WTC11 (cell line): ENCODE measurements around the gene PROX2. TPM values are rescaled to one million over a fixed set of nuclear protein-coding genes. Genes with fewer than 3 reads are reported as not detected.

Source experiments
- ATAC-seq: fragments of 200-7000 bp; cut with Tn5 transposase; 2 replicates; pipeline ENCODE4 v1.10.0; 2021; ENCODE audit warnings: mild to moderate bottlenecking, moderate library complexity
- CTCF ChIA-PET: fragments of 300-600 bp; sonication (Branson Sonifier 250); formaldehyde crosslinking; loops from one replicate; lab custom pipeline; 2021; ENCODE audit warnings: antibody characterized with exemption; lab: Charles Lee
- POLR2A ChIA-PET: fragments of 350-600 bp; sonication (Branson Sonifier 250); formaldehyde crosslinking; loops from one replicate; lab custom pipeline; 2021; ENCODE audit warnings: antibody characterized with exemption; lab: Charles Lee
- DNase-seq: peaks from one replicate; pipeline ENCODE4 v3.0.0; 2021; ENCODE audit warnings: low spot score
- H3K27ac Mint-ChIP-seq: 2 replicates; pipeline ENCODE4 v1.8.0; 2021; ENCODE audit warnings: mixed read lengths
- H3K27me3 Mint-ChIP-seq: 2 replicates; pipeline ENCODE4 v1.8.0; 2021; ENCODE audit warnings: low read depth, mild to moderate bottlenecking, moderate library complexity, mixed read lengths
- H3K36me3 Mint-ChIP-seq: 2 replicates; pipeline ENCODE4 v1.8.0; 2021; ENCODE audit warnings: mixed read lengths
- H3K4me1 Mint-ChIP-seq: 2 replicates; pipeline ENCODE4 v1.8.0; 2022; ENCODE audit warnings: mixed read lengths
- H3K4me3 Mint-ChIP-seq: 2 replicates; pipeline ENCODE4 v1.8.0; 2021; ENCODE audit warnings: mild to moderate bottlenecking, moderate library complexity, mixed read lengths
- H3K9me3 Mint-ChIP-seq: 2 replicates; pipeline ENCODE4 v1.8.0; 2021; ENCODE audit warnings: mixed read lengths
- AFF4 ChIP-seq: sonication (generic); formaldehyde crosslinking; IDR thresholded peaks from 2 replicates; pipeline ENCODE4 v1.8.1; 2023; ENCODE audit warnings: mild to moderate bottlenecking, missing genetic modification reagents, borderline replicate concordance
- E2F1 ChIP-seq: sonication (generic); formaldehyde crosslinking; IDR thresholded peaks from 2 replicates; pipeline ENCODE4 v1.8.0; 2022; ENCODE audit warnings: mild to moderate bottlenecking, missing genetic modification reagents
- ELF4 ChIP-seq: sonication (generic); formaldehyde crosslinking; IDR thresholded peaks from 2 replicates; pipeline ENCODE4 v1.8.1; 2022; ENCODE audit warnings: low read depth, mild to moderate bottlenecking, moderate library complexity, missing genetic modification reagents
- EMX1 ChIP-seq: fragments of 250-450 bp; sonication (Bioruptor Pico); IDR thresholded peaks from 2 replicates; pipeline ENCODE4 v1.8.0; 2021; ENCODE audit warnings: mild to moderate bottlenecking
- ESRRA ChIP-seq: sonication (generic); formaldehyde crosslinking; IDR thresholded peaks from 2 replicates; pipeline ENCODE4 v1.8.1; 2022; ENCODE audit warnings: mild to moderate bottlenecking, missing genetic modification reagents, borderline replicate concordance
- FOXP4 ChIP-seq: sonication (generic); formaldehyde crosslinking; IDR thresholded peaks from 2 replicates; pipeline ENCODE4 v1.8.0; 2022; ENCODE audit warnings: mild to moderate bottlenecking, missing genetic modification reagents
- GABPB1 ChIP-seq: sonication (generic); formaldehyde crosslinking; IDR thresholded peaks from 2 replicates; pipeline ENCODE4 v1.8.1; 2023; ENCODE audit warnings: mild to moderate bottlenecking, missing genetic modification reagents
- MAX ChIP-seq: sonication (generic); formaldehyde crosslinking; IDR thresholded peaks from 2 replicates; pipeline ENCODE4 v1.8.0; 2022; ENCODE audit warnings: mild to moderate bottlenecking, missing genetic modification reagents
- MYBL2 ChIP-seq: sonication (generic); formaldehyde crosslinking; IDR thresholded peaks from 2 replicates; pipeline ENCODE4 v1.8.1; 2023; ENCODE audit warnings: mild to moderate bottlenecking, moderate library complexity, missing genetic modification reagents
- NR3C1 ChIP-seq: sonication (generic); formaldehyde crosslinking; conservative IDR thresholded peaks from 2 replicates; pipeline ENCODE4 v1.8.1; 2023; ENCODE audit warnings: low read depth, mild to moderate bottlenecking, missing genetic modification reagents
- PRRX2 ChIP-seq: fragments of 250-450 bp; sonication (Bioruptor Pico); IDR thresholded peaks from 2 replicates; pipeline ENCODE4 v1.8.0; 2021; ENCODE audit warnings: mild to moderate bottlenecking
- TEAD1 ChIP-seq: sonication (generic); formaldehyde crosslinking; IDR thresholded peaks from 2 replicates; pipeline ENCODE4 v1.8.0; 2022; ENCODE audit warnings: mild to moderate bottlenecking, missing genetic modification reagents
- USF1 ChIP-seq: sonication (generic); formaldehyde crosslinking; IDR thresholded peaks from 2 replicates; pipeline ENCODE4 v1.8.0; 2022; ENCODE audit warnings: mild to moderate bottlenecking, missing genetic modification reagents
- ZBTB43 ChIP-seq: sonication (generic); formaldehyde crosslinking; IDR thresholded peaks from 2 replicates; pipeline ENCODE4 v1.8.1; 2023; ENCODE audit warnings: mild to moderate bottlenecking, missing genetic modification reagents
- ZNF232 ChIP-seq: sonication (generic); formaldehyde crosslinking; IDR thresholded peaks from 2 replicates; pipeline ENCODE4 v1.8.0; 2022; ENCODE audit warnings: mild to moderate bottlenecking, missing genetic modification reagents
- ZNF671 ChIP-seq: fragments of 250-450 bp; sonication (Bioruptor Pico); IDR thresholded peaks from 2 replicates; pipeline ENCODE4 v1.8.0; 2021; ENCODE audit warnings: mild to moderate bottlenecking
- total RNA-seq: library from RNA; stranded (reverse); gene quantifications from 3 replicates; pipeline ENCODE4 v1.2.3, GENCODE V29; 2021
- TF ChIP-seq, protein P1 (sequence below): sonication (generic); formaldehyde crosslinking; IDR thresholded peaks from 2 replicates; pipeline ENCODE4 v1.8.1; 2022; ENCODE audit warnings: low read depth, mild to moderate bottlenecking, moderate library complexity, missing genetic modification reagents, borderline replicate concordance
- TF ChIP-seq, protein P2 (sequence below): fragments of 250-450 bp; sonication (Bioruptor Pico); IDR thresholded peaks from 2 replicates; pipeline ENCODE4 v1.9.0; 2021; ENCODE audit warnings: mild to moderate bottlenecking

Gene PROX2
- total RNA-seq, 1 experiment from 2014 or later: 0.04 TPM

DNA sequence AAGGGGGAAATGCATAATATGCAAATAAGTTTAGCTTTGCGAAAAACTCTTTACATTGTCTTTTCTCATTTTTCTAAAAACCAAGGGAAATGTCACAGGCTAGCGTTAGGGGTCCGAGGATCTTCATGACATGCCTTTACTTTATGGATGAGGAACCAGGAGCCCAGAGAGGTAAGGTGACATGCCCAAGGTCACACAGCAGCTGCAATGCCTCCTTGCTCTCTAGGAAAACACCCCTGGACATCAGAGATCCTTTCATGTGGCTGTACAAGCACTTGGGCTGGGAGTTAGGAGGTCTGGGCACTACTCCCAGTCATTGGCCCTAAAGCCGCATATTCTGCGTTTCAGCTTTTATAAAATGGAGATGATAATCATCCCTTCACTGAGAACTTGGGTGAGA lies 741 bp downstream of the PROX2 start:
- H3K36me3 Mint-ChIP-seq: no peaks in the 10 kb centered on the region
- ChIA-PET CTCF (interaction anchor here (9.6 kb wide), 1 partner anchor 15 kb away, joined by 133 read pairs; no protein-coding TSS in a partner anchor), POLR2A (no interaction called here)
- no peak overlapping the region for H3K27ac Mint-ChIP-seq
- DNase-seq (no peak), ATAC-seq (no peak)
- H3K4me3 Mint-ChIP-seq: no peak overlapping the region
- no peaks in the 10 kb centered on the region for H3K27me3 Mint-ChIP-seq
- no peak for TF ChIP-seq TEAD1 (CRISPR knock-in tag)
- TF ChIP-seq, protein P1, sequence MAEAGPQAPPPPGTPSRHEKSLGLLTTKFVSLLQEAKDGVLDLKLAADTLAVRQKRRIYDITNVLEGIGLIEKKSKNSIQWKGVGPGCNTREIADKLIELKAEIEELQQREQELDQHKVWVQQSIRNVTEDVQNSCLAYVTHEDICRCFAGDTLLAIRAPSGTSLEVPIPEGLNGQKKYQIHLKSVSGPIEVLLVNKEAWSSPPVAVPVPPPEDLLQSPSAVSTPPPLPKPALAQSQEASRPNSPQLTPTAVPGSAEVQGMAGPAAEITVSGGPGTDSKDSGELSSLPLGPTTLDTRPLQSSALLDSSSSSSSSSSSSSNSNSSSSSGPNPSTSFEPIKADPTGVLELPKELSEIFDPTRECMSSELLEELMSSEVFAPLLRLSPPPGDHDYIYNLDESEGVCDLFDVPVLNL (CRISPR knock-in tag): no peak
- TF ChIP-seq MAX: no peak
- no peak for TF ChIP-seq ZNF671
- no peak for TF ChIP-seq USF1 (CRISPR knock-in tag)
- TF ChIP-seq GABPB1 (CRISPR knock-in tag): no peak
- no peak for TF ChIP-seq PRRX2 (CRISPR knock-in tag)
- no peak for TF ChIP-seq E2F1 (CRISPR knock-in tag)
- no peak for TF ChIP-seq ELF4
- TF ChIP-seq MYBL2 (CRISPR knock-in tag): no peak
- TF ChIP-seq, protein P2, sequence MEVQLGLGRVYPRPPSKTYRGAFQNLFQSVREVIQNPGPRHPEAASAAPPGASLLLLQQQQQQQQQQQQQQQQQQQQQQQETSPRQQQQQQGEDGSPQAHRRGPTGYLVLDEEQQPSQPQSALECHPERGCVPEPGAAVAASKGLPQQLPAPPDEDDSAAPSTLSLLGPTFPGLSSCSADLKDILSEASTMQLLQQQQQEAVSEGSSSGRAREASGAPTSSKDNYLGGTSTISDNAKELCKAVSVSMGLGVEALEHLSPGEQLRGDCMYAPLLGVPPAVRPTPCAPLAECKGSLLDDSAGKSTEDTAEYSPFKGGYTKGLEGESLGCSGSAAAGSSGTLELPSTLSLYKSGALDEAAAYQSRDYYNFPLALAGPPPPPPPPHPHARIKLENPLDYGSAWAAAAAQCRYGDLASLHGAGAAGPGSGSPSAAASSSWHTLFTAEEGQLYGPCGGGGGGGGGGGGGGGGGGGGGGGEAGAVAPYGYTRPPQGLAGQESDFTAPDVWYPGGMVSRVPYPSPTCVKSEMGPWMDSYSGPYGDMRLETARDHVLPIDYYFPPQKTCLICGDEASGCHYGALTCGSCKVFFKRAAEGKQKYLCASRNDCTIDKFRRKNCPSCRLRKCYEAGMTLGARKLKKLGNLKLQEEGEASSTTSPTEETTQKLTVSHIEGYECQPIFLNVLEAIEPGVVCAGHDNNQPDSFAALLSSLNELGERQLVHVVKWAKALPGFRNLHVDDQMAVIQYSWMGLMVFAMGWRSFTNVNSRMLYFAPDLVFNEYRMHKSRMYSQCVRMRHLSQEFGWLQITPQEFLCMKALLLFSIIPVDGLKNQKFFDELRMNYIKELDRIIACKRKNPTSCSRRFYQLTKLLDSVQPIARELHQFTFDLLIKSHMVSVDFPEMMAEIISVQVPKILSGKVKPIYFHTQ: no peak
- no peak for TF ChIP-seq ESRRA (CRISPR knock-in tag)
- no peak for TF ChIP-seq AFF4
- no peak for TF ChIP-seq EMX1 (CRISPR knock-in tag)
- TF ChIP-seq NR3C1: no peak
- TF ChIP-seq FOXP4 (CRISPR knock-in tag): no peak
- no peak for TF ChIP-seq ZNF232 (CRISPR knock-in tag)
- TF ChIP-seq ZBTB43 (CRISPR knock-in tag): no peak
- H3K9me3 Mint-ChIP-seq: no peaks in the 10 kb centered on the region
- peaks cover 10% of the 10 kb centered on the region for H3K4me1 Mint-ChIP-seq
